Measurements from ENCODE around the gene RANGAP1. TPM values are rescaled to one million over a fixed set of nuclear protein-coding genes. Genes with fewer than 3 reads are reported as not detected.
A peak's percentile ranks its signal among the peaks of the same experiment; 100 is the strongest.

The RANGAP1 gene
- total RNA-seq, 1 donor from 2014 or later, result 65.1 TPM

GRCh38 chr22:41197038-41197972 is 88.7 kb downstream of the RANGAP1 start:
- DNase-seq (ENCODE audit: low read depth in 2 of 2), result peak in 1 of 2 donors; percentile 84

Other genes with a start within 250 kb of the RANGAP1 start
- gene EP300, start 193.6 kb downstream of the RANGAP1 start, total RNA-seq, result 21.2 and 49.6 TPM in 2 replicates
- gene L3MBTL2, start 80.9 kb downstream of the RANGAP1 start, total RNA-seq, result 19.6 and 24.3 TPM in 2 replicates
- 0.64 and 1.3 TPM in 2 replicates for gene CHADL, start 45.3 kb downstream of the RANGAP1 start, total RNA-seq
- gene ZC3H7B, start 15.3 kb upstream of the RANGAP1 start, total RNA-seq, result 37.5 and 57.9 TPM in 2 replicates
- gene TEF, start 95.8 kb upstream of the RANGAP1 start, total RNA-seq, result 3.0 and 4.2 TPM in 2 replicates
- gene TOB2, start 160.6 kb upstream of the RANGAP1 start, total RNA-seq, result 11.3 and 17.7 TPM in 2 replicates
- 62.8 and 68.0 TPM in 2 replicates for gene PHF5A, start 182.5 kb upstream of the RANGAP1 start, total RNA-seq
- gene ACO2, start 182.9 kb upstream of the RANGAP1 start, total RNA-seq, result 66.5 and 93.9 TPM in 2 replicates

Data from dermis microvascular lymphatic vessel endothelial cell (primary cell).